ENCODE data around the gene HIVEP3.

Gene HIVEP3

DNA sequence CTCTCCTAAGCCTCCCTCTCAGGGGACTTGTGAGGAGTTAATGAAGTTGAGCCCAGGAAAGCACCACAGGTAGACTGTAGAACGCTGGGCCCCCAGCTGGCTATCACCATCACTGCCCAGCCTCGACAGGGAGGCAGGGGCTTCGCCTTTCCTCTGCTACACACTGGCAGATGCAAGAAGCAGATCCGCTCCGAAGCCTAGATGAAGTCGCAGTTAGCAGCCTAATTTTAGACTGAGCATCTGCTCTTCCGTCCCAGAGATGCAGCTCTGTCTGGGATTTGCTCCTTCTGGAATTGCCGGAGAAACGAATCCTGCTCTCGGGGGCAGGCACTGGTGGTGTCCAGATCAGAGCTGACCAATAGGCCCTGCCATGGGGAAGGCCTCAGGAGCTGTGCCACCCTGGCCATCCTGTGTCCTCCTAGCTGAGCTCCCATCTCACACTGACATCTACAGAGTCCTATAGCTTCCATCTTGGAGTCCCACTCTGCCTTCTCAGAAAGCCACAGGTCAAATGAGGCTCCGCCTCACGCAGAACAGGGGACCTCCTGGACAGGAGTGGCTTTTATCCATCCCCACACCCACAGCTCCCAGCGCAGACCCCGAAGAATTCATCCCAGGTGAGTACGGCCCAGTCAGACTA is 247.5 kb downstream of the HIVEP3 start:
- Histone ChIP-seq H3K4me3 (ENCODE audit: low read depth, low read length) (no peak overlapping the region), H3K4me2 (ENCODE audit: low read length) (no peak overlapping the region), H2AFZ (no peak overlapping the region), H3K4me1 (no peaks in the 10 kb centered on the region), H3K27ac (no peak overlapping the region), H3K9ac (no peak overlapping the region), H3K36me3 (ENCODE audit: control insufficient read depth, insufficient read depth, low read length) (no peaks in the 10 kb centered on the region), H3K79me2 (no peaks in the 10 kb centered on the region), H3K9me3 (ENCODE audit: control insufficient read depth, low read length) (no peaks in the 10 kb centered on the region), H3K27me3 (ENCODE audit: control insufficient read depth, insufficient read depth, low read length) (no peaks in the 10 kb centered on the region)
- TF ChIP-seq, protein P1, sequence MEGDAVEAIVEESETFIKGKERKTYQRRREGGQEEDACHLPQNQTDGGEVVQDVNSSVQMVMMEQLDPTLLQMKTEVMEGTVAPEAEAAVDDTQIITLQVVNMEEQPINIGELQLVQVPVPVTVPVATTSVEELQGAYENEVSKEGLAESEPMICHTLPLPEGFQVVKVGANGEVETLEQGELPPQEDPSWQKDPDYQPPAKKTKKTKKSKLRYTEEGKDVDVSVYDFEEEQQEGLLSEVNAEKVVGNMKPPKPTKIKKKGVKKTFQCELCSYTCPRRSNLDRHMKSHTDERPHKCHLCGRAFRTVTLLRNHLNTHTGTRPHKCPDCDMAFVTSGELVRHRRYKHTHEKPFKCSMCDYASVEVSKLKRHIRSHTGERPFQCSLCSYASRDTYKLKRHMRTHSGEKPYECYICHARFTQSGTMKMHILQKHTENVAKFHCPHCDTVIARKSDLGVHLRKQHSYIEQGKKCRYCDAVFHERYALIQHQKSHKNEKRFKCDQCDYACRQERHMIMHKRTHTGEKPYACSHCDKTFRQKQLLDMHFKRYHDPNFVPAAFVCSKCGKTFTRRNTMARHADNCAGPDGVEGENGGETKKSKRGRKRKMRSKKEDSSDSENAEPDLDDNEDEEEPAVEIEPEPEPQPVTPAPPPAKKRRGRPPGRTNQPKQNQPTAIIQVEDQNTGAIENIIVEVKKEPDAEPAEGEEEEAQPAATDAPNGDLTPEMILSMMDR (IDR thresholded peaks at IDR 0.05) = no peak

DNA sequence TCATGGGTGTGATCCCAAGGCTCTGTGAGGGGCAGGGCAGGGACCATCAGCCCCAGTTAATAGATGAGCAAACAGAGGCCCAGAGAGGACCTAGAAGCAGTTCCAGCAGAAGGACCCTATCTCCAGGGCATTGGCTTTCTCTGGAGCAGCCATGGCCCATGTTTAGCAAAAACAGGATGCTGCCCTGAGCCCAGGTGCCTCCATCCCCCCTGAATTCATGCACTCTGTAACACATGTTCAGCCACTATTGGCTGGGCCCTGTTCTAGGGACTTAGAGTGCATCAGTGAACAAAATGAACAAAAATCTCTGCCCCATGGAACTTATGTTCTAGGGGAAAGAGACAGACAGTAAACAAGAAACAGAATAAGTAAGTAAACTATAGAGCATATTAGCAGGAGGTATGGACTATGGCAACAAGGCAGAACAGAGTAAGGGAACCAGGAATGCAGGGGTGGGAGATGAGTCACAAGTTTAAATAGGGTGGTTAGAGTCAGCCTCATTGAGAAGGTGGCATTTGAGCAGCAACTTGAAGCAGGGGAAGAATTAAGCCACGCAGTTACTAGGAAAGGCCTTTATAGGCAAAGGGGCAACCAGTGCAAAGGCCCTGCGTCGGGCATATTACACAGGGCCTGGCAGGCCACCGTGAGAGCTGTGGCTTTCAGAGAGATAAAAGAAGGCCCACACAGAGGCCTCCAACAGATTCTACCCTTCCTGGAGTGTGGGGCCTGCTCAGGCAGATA is 248.3 kb downstream of the HIVEP3 start:
- Histone ChIP-seq H3K4me2 (ENCODE audit: low read length) (no peak overlapping the region), H3K36me3 (ENCODE audit: control insufficient read depth, insufficient read depth, low read length) (no peaks in the 10 kb centered on the region), H3K27ac (no peak overlapping the region), H3K79me2 (no peaks in the 10 kb centered on the region), H3K4me1 (no peaks in the 10 kb centered on the region), H3K4me3 (ENCODE audit: low read depth, low read length) (no peak overlapping the region), H3K9ac (no peak overlapping the region), H3K9me3 (ENCODE audit: control insufficient read depth, low read length) (no peaks in the 10 kb centered on the region), H2AFZ (no peak overlapping the region), H3K27me3 (ENCODE audit: control insufficient read depth, insufficient read depth, low read length) (no peaks in the 10 kb centered on the region)
- TF ChIP-seq, protein P1 (IDR thresholded peaks at IDR 0.05) = no peak

DNA sequence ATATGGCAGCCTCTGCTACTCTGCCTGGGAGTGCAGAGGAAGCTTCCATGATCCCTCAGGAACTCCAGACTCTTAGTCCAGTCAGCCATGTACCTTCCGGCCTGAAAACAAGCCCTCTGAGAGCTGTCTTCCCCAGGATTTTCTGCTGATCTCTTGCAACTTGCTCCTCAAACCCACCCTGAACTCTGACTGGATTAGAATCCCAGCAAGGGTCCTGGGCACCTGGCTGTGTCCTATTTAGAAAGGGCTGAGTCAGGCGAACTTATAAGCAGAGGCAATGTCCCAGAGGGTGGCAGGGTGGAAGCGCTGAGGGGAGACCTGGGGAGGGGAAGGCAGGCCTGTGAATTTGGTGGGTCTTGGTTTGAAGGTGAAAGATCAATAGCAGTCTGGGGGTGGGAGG is 249.8 kb downstream of the HIVEP3 start:
- TF ChIP-seq, protein P1 (IDR thresholded peaks at IDR 0.05) = no peak
- no peaks in the 10 kb centered on the region for H3K9me3 ChIP-seq (ENCODE audit: control insufficient read depth, low read length)
- no peak overlapping the region for H3K27ac ChIP-seq
- H3K79me2 ChIP-seq = no peaks in the 10 kb centered on the region
- no peaks in the 10 kb centered on the region for H3K4me1 ChIP-seq
- H3K4me3 ChIP-seq (ENCODE audit: low read depth, low read length) = no peak overlapping the region
- H2AFZ ChIP-seq = no peak overlapping the region
- no peak overlapping the region for H3K4me2 ChIP-seq (ENCODE audit: low read length)
- H3K27me3 ChIP-seq (ENCODE audit: control insufficient read depth, insufficient read depth, low read length) = no peaks in the 10 kb centered on the region
- H3K36me3 ChIP-seq (ENCODE audit: control insufficient read depth, insufficient read depth, low read length) = no peaks in the 10 kb centered on the region
- H3K9ac ChIP-seq = no peak overlapping the region

DNA sequence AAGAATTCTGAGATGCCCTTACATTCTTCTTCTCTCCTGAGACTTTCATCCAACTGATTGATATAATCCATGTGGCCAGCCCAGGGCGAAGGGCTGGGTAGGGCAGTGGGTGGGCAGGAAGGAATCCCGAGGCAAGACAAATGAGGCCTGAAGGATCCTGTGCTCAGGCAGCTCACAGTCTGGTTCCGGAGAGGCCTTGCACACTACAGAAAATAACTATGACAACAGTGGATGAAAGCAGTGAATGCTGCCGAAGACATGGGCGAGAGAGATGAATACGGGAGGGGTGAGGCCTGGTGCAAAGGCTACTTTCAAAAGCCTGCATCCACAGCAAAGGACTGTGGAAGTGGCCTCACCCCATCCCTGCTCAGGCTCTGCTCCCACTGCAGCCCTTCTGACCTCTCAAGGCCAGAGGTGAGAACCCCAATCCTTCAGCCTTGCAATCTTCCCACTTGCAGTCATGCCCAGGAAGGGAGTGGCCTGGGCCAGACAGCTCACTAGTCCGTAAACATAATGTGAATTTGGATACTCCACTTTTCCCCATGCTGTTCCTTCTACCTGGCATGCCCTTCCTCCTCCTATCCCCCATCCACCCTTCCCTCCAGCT is 250.6 kb downstream of the HIVEP3 start:
- Histone ChIP-seq H3K4me1 (no peaks in the 10 kb centered on the region), H3K27me3 (ENCODE audit: control insufficient read depth, insufficient read depth, low read length) (no peaks in the 10 kb centered on the region), H3K27ac (no peak overlapping the region), H3K9ac (no peak overlapping the region), H3K4me2 (ENCODE audit: low read length) (no peak overlapping the region), H2AFZ (no peak overlapping the region), H3K36me3 (ENCODE audit: control insufficient read depth, insufficient read depth, low read length) (no peaks in the 10 kb centered on the region), H3K9me3 (ENCODE audit: control insufficient read depth, low read length) (no peaks in the 10 kb centered on the region), H3K4me3 (ENCODE audit: low read depth, low read length) (no peak overlapping the region), H3K79me2 (no peaks in the 10 kb centered on the region)
- TF ChIP-seq, protein P1 (IDR thresholded peaks at IDR 0.05) = no peak

All from parathyroid adenoma (tissue), 2 donors.